ENCODE results near the gene ZCCHC9. TPM values are rescaled to one million over a fixed set of nuclear protein-coding genes. Genes with fewer than 3 reads are reported as not detected.

Gene ZCCHC9
- polyA plus RNA-seq, 1 of the 3 experiments (the other 2 are of a cell fraction), result 13.2 TPM

GRCh38 chr5:81251922-81252321 lies 49.5 kb upstream of the ZCCHC9 start:
- CTCF ChIA-PET, result interaction anchor here (1.3 kb wide), 1 partner anchor 14 kb away, joined by 3 read pairs; no protein-coding TSS in a partner anchor
- H4K20me1 ChIP-seq (ENCODE audit: insufficient read depth), result no peaks in the 10 kb centered on the region
- POLR2A ChIA-PET, result no interaction called here
- H3K9ac ChIP-seq, result no peak overlapping the region
- 98% methylated on average over 5 of the region's 5 CpGs for WGBS (ENCODE audit: low lambda C conversion rate)
- no peak for DNase-seq
- H3K4me3 ChIP-seq (ENCODE audit: low read depth in 2 of 2, low read length in 1 of 2), result no peak overlapping the region
- H3K27ac ChIP-seq (ENCODE audit: low read depth in 2 of 2, low read length in 1 of 2), result no peak overlapping the region
- H3K79me2 ChIP-seq (ENCODE audit: insufficient read depth), result no peaks in the 10 kb centered on the region
- no peak overlapping the region for H2AFZ ChIP-seq (ENCODE audit: low read depth)
- H3F3A ChIP-seq (replicated peaks; ENCODE audit: insufficient read depth), result peaks cover 3% of the 10 kb centered on the region
- H3K4me2 ChIP-seq, result no peak overlapping the region
- H3K27me3 ChIP-seq (ENCODE audit: insufficient read depth), result no peaks in the 10 kb centered on the region
- H3K9me2 ChIP-seq, result no peaks in the 10 kb centered on the region
- TF ChIP-seq REST (IDR thresholded peaks at IDR 0.05; ENCODE audit: low read depth, low read length), result no peak
- no peak for TF ChIP-seq IRF3 (IDR thresholded peaks at IDR 0.05; ENCODE audit: low read depth, low read length)
- TF ChIP-seq CTCF (IDR thresholded peaks at IDR 0.05), result no peak
- no peak for TF ChIP-seq NRF1 (IDR thresholded peaks at IDR 0.05; ENCODE audit: low read depth, low read length)
- TF ChIP-seq ELF1 (IDR thresholded peaks at IDR 0.05), result no peak
- TF ChIP-seq PBX3 (IDR thresholded peaks at IDR 0.05), result no peak
- TF ChIP-seq JUND (IDR thresholded peaks at IDR 0.05), result no peak
- no peak for TF ChIP-seq EZH2phosphoT487 (IDR thresholded peaks at IDR 0.05; ENCODE audit: borderline replicate concordance, low read depth)
- TF ChIP-seq FOXM1 (IDR thresholded peaks at IDR 0.05; ENCODE audit: low read depth), result no peak
- no peak for TF ChIP-seq USF1 (IDR thresholded peaks at IDR 0.05; ENCODE audit: borderline replicate concordance, low read depth)
- no peak for TF ChIP-seq TAF1 (IDR thresholded peaks at IDR 0.05; ENCODE audit: borderline replicate concordance, low read depth, low read length)
- TF ChIP-seq GATA2 (CRISPR knock-in tag; IDR thresholded peaks at IDR 0.05), result no peak
- TF ChIP-seq TCF12 (IDR thresholded peaks at IDR 0.05), result no peak
- no peak for TF ChIP-seq TEAD4 (IDR thresholded peaks at IDR 0.05; ENCODE audit: borderline replicate concordance, insufficient read depth)
- no peak for TF ChIP-seq CHD2 (IDR thresholded peaks at IDR 0.05; ENCODE audit: low read length, partially characterized antibody)
- TF ChIP-seq SIN3A (IDR thresholded peaks at IDR 0.05; ENCODE audit: borderline replicate concordance, low read depth, low read length), result no peak
- TF ChIP-seq POLR2AphosphoS5 (IDR thresholded peaks at IDR 0.05; ENCODE audit: low read depth, low read length), result no peak
- TF ChIP-seq MEF2A (IDR thresholded peaks at IDR 0.05; ENCODE audit: borderline replicate concordance, low read depth), result no peak
- no peak for TF ChIP-seq RXRA (IDR thresholded peaks at IDR 0.05; ENCODE audit: borderline replicate concordance, low read depth)
- H3K4me1 ChIP-seq (ENCODE audit: control insufficient read depth in 1 of 2, insufficient read depth in 2 of 2, low read depth in 1 of 2, low read length in 1 of 2), result peaks cover 0 to 12% of the 10 kb centered on the region in 2 experiments; a peak in 1 of 4 replicates
- H3K9me3 ChIP-seq, result no peaks in the 10 kb centered on the region
- peaks cover 4 to 7% of the 10 kb centered on the region in 2 experiments for H3K36me3 ChIP-seq (replicated peaks in 1 of 2; ENCODE audit: control insufficient read depth in 1 of 2, insufficient read depth in 2 of 2, low read length in 1 of 2)
